ENCODE data around the gene LYZ. TPM values are rescaled to one million over a fixed set of nuclear protein-coding genes. Genes with fewer than 3 reads are reported as not detected.

Gene LYZ
- total RNA-seq, 1 experiment from 2014 or later, result 1.3 TPM

GRCh38 chr12:69388371-69388770 is 40.2 kb downstream of the LYZ start:
- ATAC-seq (peak; percentile 72), DNase-seq (ENCODE audit: low read depth, low spot score) (peak; percentile 34)
- Histone ChIP-seq H3K4me3 (replicated peaks in 1 of 2; ENCODE audit: low read depth in 1 of 2, low read length in 2 of 2) (no peak overlapping the region), H3K9me2 (ENCODE audit: insufficient read depth) (no peaks in the 10 kb centered on the region), H3K27ac (ENCODE audit: low read depth, low read length) (no peak overlapping the region), H3K27me3 (ENCODE audit: insufficient read depth, low read length) (no peaks in the 10 kb centered on the region), H3K36me3 (ENCODE audit: control insufficient read depth in 1 of 2, insufficient read depth in 2 of 2, low read length in 2 of 2) (peaks cover 2 to 7% of the 10 kb centered on the region in 2 experiments; a peak in 2 of 4 replicates), H3K9ac (ENCODE audit: low read length) (no peak overlapping the region), H2AFZ (ENCODE audit: low read depth, low read length, poor library complexity, severe bottlenecking) (no peak overlapping the region), H3K4me1 (ENCODE audit: control insufficient read depth in 1 of 2, insufficient read depth in 2 of 2, low read length in 2 of 2) (no peaks in the 10 kb centered on the region), H3K9me3 (ENCODE audit: control insufficient read depth in 1 of 2, insufficient read depth in 1 of 2, low read depth in 1 of 2, low read length in 2 of 2) (no peaks in the 10 kb centered on the region), H3K79me2 (ENCODE audit: insufficient read depth, low read length) (peaks cover 5% of the 10 kb centered on the region), H3K4me2 (ENCODE audit: low read length) (no peak overlapping the region), H4K20me1 (ENCODE audit: insufficient read depth) (no peaks in the 10 kb centered on the region)
- TF ChIP-seq ZFX (IDR thresholded peaks at IDR 0.05) (no peak), POLR2AphosphoS5 (IDR thresholded peaks at IDR 0.05; ENCODE audit: low read depth, low read length) (no peak), EGR1 (IDR thresholded peaks at IDR 0.05; ENCODE audit: low read depth) (no peak), SIN3A (IDR thresholded peaks at IDR 0.05; ENCODE audit: low read depth) (no peak), EZH2 (IDR thresholded peaks at IDR 0.05) (no peak), FOSL1 (IDR thresholded peaks at IDR 0.05; ENCODE audit: low read depth) (no peak), CTCF (IDR thresholded peaks at IDR 0.05 in 2 of 3, conservative IDR thresholded peaks at IDR 0.05 in 1 of 3; ENCODE audit: borderline replicate concordance in 1 of 3, insufficient read depth in 1 of 3, low read depth in 2 of 3, low read length in 2 of 3) (peak; percentile 46 to 63 (median 48); a peak in 5 of 6 replicates), RAD21 (IDR thresholded peaks at IDR 0.05; ENCODE audit: low read depth) (peak; percentile 62)
- ChIA-PET CTCF (interaction anchor here (6.6 kb wide), 1 partner anchor 182 kb away, joined by 35 read pairs; no protein-coding TSS in a partner anchor), RAD21 (ENCODE audit: low non-redundant PET in 1 of 2, low total read pairs in 2 of 2, uncharacterized antibody in 2 of 2, unreplicated experiment in 2 of 2) (interaction anchor here in 1 of 2 experiments (1.2 kb wide), 1 partner anchor 182 kb away, joined by 4 read pairs; no protein-coding TSS in a partner anchor), POLR2A (no interaction called here)
- intact Hi-C loops (cut with micrococcal nuclease), result loop anchor here (1.0 kb wide), 1 partner anchor 183 kb away; no protein-coding TSS in a partner anchor
- BruUV-seq (replicated peaks), result no TSS peak

- Histone ChIP-seq H3K9me2 (ENCODE audit: insufficient read depth) (no peaks in the 10 kb centered on the region), H3K27me3 (ENCODE audit: insufficient read depth, low read length) (no peaks in the 10 kb centered on the region), H3K9ac (ENCODE audit: low read length) (no peak overlapping the region), H3K4me2 (ENCODE audit: low read length) (no peak overlapping the region), H3K9me3 (ENCODE audit: control insufficient read depth in 1 of 2, insufficient read depth in 1 of 2, low read depth in 1 of 2, low read length in 2 of 2) (no peaks in the 10 kb centered on the region), H3K79me2 (ENCODE audit: insufficient read depth, low read length) (peaks cover 2% of the 10 kb centered on the region), H3K4me1 (ENCODE audit: control insufficient read depth in 1 of 2, insufficient read depth in 2 of 2, low read length in 2 of 2) (no peaks in the 10 kb centered on the region), H2AFZ (ENCODE audit: low read depth, low read length, poor library complexity, severe bottlenecking) (no peak overlapping the region), H3K36me3 (ENCODE audit: control insufficient read depth in 1 of 2, insufficient read depth in 2 of 2, low read length in 2 of 2) (peaks cover 0 to 7% of the 10 kb centered on the region in 2 experiments; a peak in 2 of 4 replicates), H4K20me1 (ENCODE audit: insufficient read depth) (no peaks in the 10 kb centered on the region), H3K27ac (ENCODE audit: low read depth, low read length) (no peak overlapping the region), H3K4me3 (replicated peaks in 1 of 2; ENCODE audit: low read depth in 1 of 2, low read length in 2 of 2) (no peak overlapping the region)
- DNase-seq (ENCODE audit: low read depth, low spot score) (no peak), ATAC-seq (no peak)
- CTCF ChIA-PET, result interaction anchor here (1.8 to 6.6 kb wide), 2 partner anchors 12 to 180 kb away, joined by 3 to 35 read pairs; no protein-coding TSS in a partner anchor
- POLR2A ChIA-PET, result no interaction called here
- intact Hi-C loops (cut with micrococcal nuclease), result no loop called here
- RAD21 ChIA-PET (ENCODE audit: low non-redundant PET in 1 of 2, low total read pairs in 2 of 2, uncharacterized antibody in 2 of 2, unreplicated experiment in 2 of 2), result interaction anchor here in 1 of 2 experiments (0.6 kb wide), 1 partner anchor 191 kb away, joined by 3 read pairs; no protein-coding TSS in a partner anchor
- BruUV-seq (replicated peaks), result no TSS peak
- TF ChIP-seq ZBTB33 (IDR thresholded peaks at IDR 0.05; ENCODE audit: extremely low read depth, insufficient replicate concordance, low read length) (no peak), SRF (IDR thresholded peaks at IDR 0.05; ENCODE audit: low read depth) (no peak), CTCF (IDR thresholded peaks at IDR 0.05 in 2 of 3, conservative IDR thresholded peaks at IDR 0.05 in 1 of 3; ENCODE audit: borderline replicate concordance in 1 of 3, insufficient read depth in 1 of 3, low read depth in 2 of 3, low read length in 2 of 3) (no peak), EZH2 (IDR thresholded peaks at IDR 0.05) (no peak), ATF3 (IDR thresholded peaks at IDR 0.05) (no peak), ZFX (IDR thresholded peaks at IDR 0.05) (no peak), SP1 (IDR thresholded peaks at IDR 0.05; ENCODE audit: low read depth) (no peak), MAX (IDR thresholded peaks at IDR 0.05) (no peak)
Measured at GRCh38 chr12:69389831-69390230, 41.6 kb downstream of the LYZ start.
